SJCRH30 (cell line): ENCODE data around the gene GNAQ. TPM values are rescaled to one million over a fixed set of nuclear protein-coding genes. Genes with fewer than 3 reads are reported as not detected.
A peak's percentile ranks its signal among the peaks of the same experiment; 100 is the strongest.

Experiments used
- DNase-seq, 2 experiments: peaks; one replicate each; pipeline ENCODE4 v3.0.0-alpha.2; 2015 to 2020
- H3K27ac ChIP-seq: fragments of 250-450 bp; sonication (Bioruptor Pico); 2 replicates; pipeline ENCODE4 v1.5.1; 2020; ENCODE audit warnings: mild to moderate bottlenecking, moderate library complexity
- H3K27me3 ChIP-seq: fragments of 250-450 bp; sonication (Bioruptor Pico); 2 replicates; pipeline ENCODE4 v1.5.1; 2020; ENCODE audit warnings: mild to moderate bottlenecking, moderate library complexity
- H3K36me3 ChIP-seq: fragments of 250-450 bp; sonication (Bioruptor Pico); 2 replicates; pipeline ENCODE4 v1.5.1; 2020; ENCODE audit warnings: mild to moderate bottlenecking, moderate library complexity
- H3K4me1 ChIP-seq: fragments of 250-450 bp; sonication (Bioruptor Pico); 2 replicates; pipeline ENCODE4 v1.5.1; 2020; ENCODE audit warnings: mild to moderate bottlenecking, moderate library complexity
- H3K4me3 ChIP-seq: fragments of 250-450 bp; sonication (Bioruptor Pico); 2 replicates; pipeline ENCODE4 v1.5.1; 2020; ENCODE audit warnings: mild to moderate bottlenecking, moderate library complexity
- H3K9me3 ChIP-seq: fragments of 250-450 bp; sonication (Bioruptor Pico); replicated peaks from 2 replicates; pipeline ENCODE4 v1.5.1; 2020; ENCODE audit warnings: mild to moderate bottlenecking, moderate library complexity
- total RNA-seq: library from RNA; depleted of rRNA; stranded (reverse); fragments of >200 nt; shearing (Covaris generic); gene quantifications from 2 replicates; pipeline ENCODE4 v1.2.3, GENCODE V29; 2014

Gene GNAQ
- total RNA-seq, 1 experiment from 2014 or later: 28.8 TPM

- Histone ChIP-seq H3K27ac (no peak overlapping the region), H3K27me3 (no peaks in the 10 kb centered on the region), H3K4me3 (no peak overlapping the region), H3K36me3 (no peaks in the 10 kb centered on the region), H3K9me3 (no peaks in the 10 kb centered on the region), H3K4me1 (peaks cover 2% of the 10 kb centered on the region; the same call in 1 of the 2 replicates)
- no peak for DNase-seq
Observed at GRCh38 chr9:77959803-77960202, 71.8 kb downstream of the GNAQ start.

- Histone ChIP-seq H3K27me3 (no peaks in the 10 kb centered on the region), H3K27ac (no peak overlapping the region), H3K4me3 (no peak overlapping the region)
Observed at GRCh38 chr9:77957652-77958051, 74.0 kb downstream of the GNAQ start.

GRCh38 chr9:77956555-77956954 lies 75.1 kb downstream of the GNAQ start:
- Histone ChIP-seq H3K27ac (no peak overlapping the region), H3K4me1 (peaks cover 19% of the 10 kb centered on the region), H3K9me3 (no peaks in the 10 kb centered on the region), H3K36me3 (no peaks in the 10 kb centered on the region), H3K27me3 (no peaks in the 10 kb centered on the region), H3K4me3 (no peak overlapping the region)
- no peak for DNase-seq

More at GRCh38 chr9:77957652-77958051, 74.0 kb downstream of the GNAQ start:
- H3K36me3 ChIP-seq: no peaks in the 10 kb centered on the region
- no peaks in the 10 kb centered on the region for H3K9me3 ChIP-seq
- DNase-seq: no peak
- peaks cover 12% of the 10 kb centered on the region for H3K4me1 ChIP-seq

GRCh38 chr9:77954666-77955015 lies 77.0 kb downstream of the GNAQ start:
- Histone ChIP-seq H3K36me3 (no peaks in the 10 kb centered on the region), H3K4me1 (peaks cover 19% of the 10 kb centered on the region), H3K27me3 (no peaks in the 10 kb centered on the region), H3K27ac (no peak overlapping the region), H3K4me3 (no peak overlapping the region), H3K9me3 (no peaks in the 10 kb centered on the region)
- DNase-seq: no peak

GRCh38 chr9:77954013-77954665 lies 77.5 kb downstream of the GNAQ start:
- no peak overlapping the region for H3K27ac ChIP-seq
- H3K4me3 ChIP-seq: no peak overlapping the region
- H3K27me3 ChIP-seq: no peaks in the 10 kb centered on the region
- H3K4me1 ChIP-seq: peaks cover 19% of the 10 kb centered on the region
- no peaks in the 10 kb centered on the region for H3K36me3 ChIP-seq
- no peaks in the 10 kb centered on the region for H3K9me3 ChIP-seq
- DNase-seq: no peak

GRCh38 chr9:77953590-77953989 lies 78.0 kb downstream of the GNAQ start:
- no peak for DNase-seq
- Histone ChIP-seq H3K4me3 (no peak overlapping the region), H3K27ac (no peak overlapping the region), H3K36me3 (no peaks in the 10 kb centered on the region), H3K9me3 (no peaks in the 10 kb centered on the region), H3K27me3 (no peaks in the 10 kb centered on the region), H3K4me1 (peaks cover 19% of the 10 kb centered on the region)

- Histone ChIP-seq H3K9me3 (no peaks in the 10 kb centered on the region), H3K27me3 (no peaks in the 10 kb centered on the region), H3K4me3 (no peak overlapping the region), H3K27ac (no peak overlapping the region; the same call in 1 of the 2 replicates), H3K36me3 (no peaks in the 10 kb centered on the region), H3K4me1 (peaks cover 16% of the 10 kb centered on the region)
- peak in 1 of 2 experiments; percentile 22 for DNase-seq
Observed at GRCh38 chr9:77952635-77953328, 78.8 kb downstream of the GNAQ start.

GRCh38 chr9:77951369-77951768 lies 80.2 kb downstream of the GNAQ start:
- H3K27ac ChIP-seq: no peak overlapping the region
- no peak for DNase-seq
- H3K9me3 ChIP-seq: no peaks in the 10 kb centered on the region
- no peaks in the 10 kb centered on the region for H3K36me3 ChIP-seq
- H3K27me3 ChIP-seq: no peaks in the 10 kb centered on the region
- H3K4me3 ChIP-seq: no peak overlapping the region
- H3K4me1 ChIP-seq: peaks cover 16% of the 10 kb centered on the region

GRCh38 chr9:77949751-77950436 lies 81.7 kb downstream of the GNAQ start:
- Histone ChIP-seq H3K27me3 (no peaks in the 10 kb centered on the region), H3K4me1 (peaks cover 16% of the 10 kb centered on the region), H3K36me3 (no peaks in the 10 kb centered on the region), H3K27ac (no peak overlapping the region), H3K9me3 (no peaks in the 10 kb centered on the region), H3K4me3 (no peak overlapping the region)
- DNase-seq: no peak

GRCh38 chr9:77947651-77948050 lies 84.0 kb downstream of the GNAQ start:
- peak in 1 of 2 experiments; percentile 19 for DNase-seq
- H3K27me3 ChIP-seq: no peaks in the 10 kb centered on the region

GRCh38 chr9:77946969-77947620 lies 84.5 kb downstream of the GNAQ start:
- DNase-seq: no peak
- no peaks in the 10 kb centered on the region for H3K27me3 ChIP-seq
- peaks cover under 1% of the 10 kb centered on the region; the same call in 1 of the 2 replicates for H3K4me1 ChIP-seq
- no peak overlapping the region for H3K4me3 ChIP-seq
- H3K9me3 ChIP-seq: no peaks in the 10 kb centered on the region
- H3K27ac ChIP-seq: no peak overlapping the region
- H3K36me3 ChIP-seq: no peaks in the 10 kb centered on the region

More at GRCh38 chr9:77947651-77948050, 84.0 kb downstream of the GNAQ start:
- no peaks in the 10 kb centered on the region for H3K36me3 ChIP-seq
- no peak overlapping the region for H3K27ac ChIP-seq
- H3K9me3 ChIP-seq: no peaks in the 10 kb centered on the region
- no peak overlapping the region for H3K4me3 ChIP-seq
- peaks cover 7% of the 10 kb centered on the region for H3K4me1 ChIP-seq

GRCh38 chr9:77946296-77946695 lies 85.3 kb downstream of the GNAQ start:
- Histone ChIP-seq H3K27ac (no peak overlapping the region), H3K4me1 (no peaks in the 10 kb centered on the region), H3K9me3 (no peaks in the 10 kb centered on the region), H3K36me3 (no peaks in the 10 kb centered on the region), H3K27me3 (no peaks in the 10 kb centered on the region), H3K4me3 (no peak overlapping the region)
- DNase-seq: no peak

- H3K27ac ChIP-seq: no peak overlapping the region
- no peaks in the 10 kb centered on the region for H3K4me1 ChIP-seq
- H3K36me3 ChIP-seq: no peaks in the 10 kb centered on the region
- DNase-seq: no peak
- H3K27me3 ChIP-seq: no peaks in the 10 kb centered on the region
- no peak overlapping the region for H3K4me3 ChIP-seq
- H3K9me3 ChIP-seq: no peaks in the 10 kb centered on the region
Observed at GRCh38 chr9:77945798-77946197, 85.8 kb downstream of the GNAQ start.

GRCh38 chr9:77944556-77945243 lies 86.9 kb downstream of the GNAQ start:
- Histone ChIP-seq H3K36me3 (no peaks in the 10 kb centered on the region), H3K4me1 (no peaks in the 10 kb centered on the region), H3K27me3 (no peaks in the 10 kb centered on the region), H3K4me3 (no peak overlapping the region), H3K27ac (no peak overlapping the region), H3K9me3 (no peaks in the 10 kb centered on the region)
- no peak for DNase-seq
